Stomach (tissue), 9 donors: ENCODE data around the gene VWCE. TPM values are rescaled to one million over a fixed set of nuclear protein-coding genes. Genes with fewer than 3 reads are reported as not detected.

Experiments used
- DNase-seq, 2 donors: peaks; one replicate each; pipeline versions ENCODE4 v3.0.0 to v3.0.0-alpha.2; 2013 to 2019
- H3K27ac ChIP-seq, 5 donors: fragments of 200-600 bp in 4 of 5; sonication (generic) in 4 of 5; one replicate each; pipeline ENCODE4 v1.5.1; 2013 to 2019; ENCODE audit warnings: mild to moderate bottlenecking in 1 of 5, moderate library complexity in 1 of 5
- H3K27me3 ChIP-seq, 3 donors: fragments of 200-600 bp; sonication (generic); one replicate each; pipeline ENCODE4 v1.5.1; 2017 to 2019; ENCODE audit warnings: mixed run types in 1 of 3
- H3K36me3 ChIP-seq, 4 donors: fragments of 200-600 bp; sonication (generic); 1 replicate in 3 of 4; 2 replicates in 1 of 4; pipeline ENCODE4 v1.5.1; 2016 to 2019
- H3K4me1 ChIP-seq, 4 donors: fragments of 200-600 bp; sonication (generic); one replicate each; pipeline ENCODE4 v1.5.1; 2016 to 2019
- H3K4me3 ChIP-seq, 4 donors: fragments of 200-600 bp; sonication (generic) in 3 of 4; one replicate each; pipeline ENCODE4 v1.5.1; 2016 to 2019; ENCODE audit warnings: mild to moderate bottlenecking in 1 of 4
- H3K9me3 ChIP-seq, 4 donors: fragments of 200-600 bp; sonication (generic); one replicate each; pipeline ENCODE4 v1.5.1; 2016 to 2019
- CTCF ChIP-seq, 7 experiments: fragments of 450-650 bp in 4 of 7; fragments of 200-600 bp in 3 of 7; sonication (generic) in 3 of 7; IDR thresholded peaks; one replicate each; pipeline ENCODE4 v1.5.1; 2016 to 2019; ENCODE audit warnings: antibody characterized with exemption in 7 of 7, control low read depth in 2 of 7, mild to moderate bottlenecking in 1 of 7
- EP300 ChIP-seq: sonication (generic); formaldehyde crosslinking; IDR thresholded peaks from one replicate; pipeline ENCODE4 v1.6.1; 2017; ENCODE audit warnings: antibody characterized with exemption
- POLR2A ChIP-seq, 4 donors: fragments of 450-650 bp; IDR thresholded peaks; one replicate each; pipeline ENCODE4 v1.6.1; 2016; ENCODE audit warnings: antibody characterized with exemption in 4 of 4, control low read depth in 2 of 4, mild to moderate bottlenecking in 1 of 4, moderate library complexity in 1 of 4
- POLR2AphosphoS5 ChIP-seq, 3 donors: sonication (generic); formaldehyde crosslinking; IDR thresholded peaks; one replicate each; pipeline ENCODE4 v1.6.1; 2016; ENCODE audit warnings: antibody characterized with exemption in 3 of 3
- WGBS, 5 donors: extraction: QIAGEN DNeasy Blood & Tissue Kit in 3 of 5; methylation state at CpG; one replicate each; pipeline versions ENCODE4 v1.1.5 to v1.1.7; 2013 to 2018; 5-methylcytosine and 5-hydroxymethylcytosine counted together
- intact Hi-C: fragments of 100-400 bp; cut with DNase I; formaldehyde crosslinking; loops from one replicate; pipeline ENCODE4 v1.15.1; 2023; ENCODE audit warnings: low total_unique reads
- polyA plus RNA-seq, 3 donors: library from polyadenylated mRNA; stranded (reverse); fragments of 200-250 nt; gene quantifications; one replicate each; pipeline ENCODE4 v1.2.3, GENCODE V29; 2013
- total RNA-seq, 5 donors: library from RNA; depleted of rRNA; stranded (reverse); fragments of >200 nt; gene quantifications; one replicate each; pipeline versions ENCODE4 v1.1.0 to v1.2.3, GENCODE V29; 2014 to 2016
- donor health status: healthy with polysubstance abuse.
- donor health status: Bipolar disorder and iron deficiency.
- donor health status: healthy.

Gene VWCE
- total and polyA plus RNA-seq, 8 donors, result 0.45 to 4.6 (median 1.1) TPM; not detected in 2

GRCh38 chr11:61279934-61280659, 15.0 kb downstream of the VWCE start:
- WGBS, 5 donors, result 65 to 75% (median 67%) methylated on average over 12 of the region's 12 CpGs

DNA sequence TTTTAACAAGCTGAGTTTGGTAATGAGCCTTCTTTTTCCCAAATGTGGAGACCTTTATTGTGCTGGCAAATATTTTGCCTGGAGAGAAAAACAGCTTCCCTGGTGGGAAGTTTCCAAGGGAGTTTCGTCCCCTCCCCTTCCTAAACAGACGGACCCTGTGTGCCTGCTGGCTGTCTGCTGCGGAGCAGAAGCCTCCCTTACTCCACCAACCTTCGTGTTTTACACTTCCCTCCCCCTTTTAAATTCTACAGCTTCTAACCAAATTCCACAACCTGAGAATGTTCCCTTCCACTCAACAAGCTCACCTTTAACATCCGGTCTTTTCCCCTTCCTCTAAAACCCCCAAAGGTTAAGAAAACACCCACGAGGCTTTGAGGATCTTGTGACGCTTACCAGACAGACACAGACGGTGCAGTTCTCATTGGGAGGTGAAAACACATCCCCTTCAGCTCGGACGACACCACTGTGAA, 17.1 kb downstream of the VWCE start:
- DNase-seq, result no peak
- peaks cover 0 to 24% (median 17%) of the 10 kb centered on the region in 4 donors for H3K4me1 ChIP-seq
- TF ChIP-seq EP300 (no peak), POLR2AphosphoS5 (IDR thresholded peaks at IDR 0.05) (no peak), CTCF (IDR thresholded peaks at IDR 0.05) (no peak), POLR2A (IDR thresholded peaks at IDR 0.05) (no peak)
- no peak overlapping the region for H3K27ac ChIP-seq
- WGBS, 5 donors, result 67 to 83% (median 77%) methylated on average over 10 of the region's 10 CpGs
- no peaks in the 10 kb centered on the region for H3K9me3 ChIP-seq
- no peak overlapping the region for H3K4me3 ChIP-seq
- no peaks in the 10 kb centered on the region for H3K36me3 ChIP-seq
- H3K27me3 ChIP-seq, result peaks cover 0 to 17% (median 0%) of the 10 kb centered on the region in 3 donors
- intact Hi-C loops, result no loop called here

More at GRCh38 chr11:61279934-61280659, 15.0 kb downstream of the VWCE start:
- peak in 1 of 2 donors; percentile 89 for DNase-seq
- Histone ChIP-seq H3K9me3 (no peaks in the 10 kb centered on the region), H3K4me3 (no peak overlapping the region), H3K27me3 (peaks cover 0 to 9% (median 0%) of the 10 kb centered on the region in 3 donors), H3K4me1 (peaks cover 0 to 17% (median 16%) of the 10 kb centered on the region in 4 donors), H3K27ac (no peak overlapping the region), H3K36me3 (no peaks in the 10 kb centered on the region)
- intact Hi-C loops, result no loop called here
- TF ChIP-seq POLR2AphosphoS5 (IDR thresholded peaks at IDR 0.05), result no peak
- no peak for TF ChIP-seq POLR2A (IDR thresholded peaks at IDR 0.05)
- no peak for TF ChIP-seq CTCF (IDR thresholded peaks at IDR 0.05)
- no peak for TF ChIP-seq EP300

- Histone ChIP-seq H3K27me3 (peaks cover 0 to 17% (median 0%) of the 10 kb centered on the region in 3 donors), H3K36me3 (no peaks in the 10 kb centered on the region), H3K9me3 (no peaks in the 10 kb centered on the region), H3K4me3 (no peak overlapping the region), H3K27ac (no peak overlapping the region), H3K4me1 (peaks cover 0 to 27% (median 17%) of the 10 kb centered on the region in 4 donors)
- no peak for DNase-seq
- TF ChIP-seq CTCF (IDR thresholded peaks at IDR 0.05), result no peak
- no peak for TF ChIP-seq POLR2A (IDR thresholded peaks at IDR 0.05)
- TF ChIP-seq EP300, result no peak
- no peak for TF ChIP-seq POLR2AphosphoS5 (IDR thresholded peaks at IDR 0.05)
- WGBS, 5 donors, result 86 to 91% (median 89%) methylated on average over 14 of the region's 14 CpGs
- intact Hi-C loops, result no loop called here
Measured at GRCh38 chr11:61277186-61278000, 17.7 kb downstream of the VWCE start.

- TF ChIP-seq POLR2AphosphoS5 (IDR thresholded peaks at IDR 0.05) (no peak), CTCF (IDR thresholded peaks at IDR 0.05) (no peak), POLR2A (IDR thresholded peaks at IDR 0.05) (no peak), EP300 (no peak)
- intact Hi-C loops, result no loop called here
- no peak for DNase-seq
- H3K27me3 ChIP-seq, result peaks cover 0 to 8% (median 0%) of the 10 kb centered on the region in 3 donors
- H3K4me1 ChIP-seq, result peaks cover 0 to 11% (median under 1%) of the 10 kb centered on the region in 4 donors
- H3K9me3 ChIP-seq, result no peaks in the 10 kb centered on the region
- no peaks in the 10 kb centered on the region for H3K36me3 ChIP-seq
- no peak overlapping the region for H3K27ac ChIP-seq
- 90 to 94% (median 93%) methylated on average over 4 of the region's 4 CpGs for WGBS, 5 donors
- H3K4me3 ChIP-seq, result no peak overlapping the region
Measured at GRCh38 chr11:61275191-61275590, 19.9 kb downstream of the VWCE start.
